GM23338 (cell line): ENCODE data around the gene WWOX. TPM values are rescaled to one million over a fixed set of nuclear protein-coding genes. Genes with fewer than 3 reads are reported as not detected.

Source experiments
- ATAC-seq: fragments of 200-7000 bp; cut with Tn5 transposase; 3 replicates; pipeline ENCODE4 v1.9.1; 2020
- DNase-seq: peaks from one replicate; pipeline ENCODE4 v3.0.0-alpha.2; 2015; ENCODE audit warnings: low spot score
- H2AFZ ChIP-seq: fragments of 200-600 bp; sonication (generic); 2 replicates; pipeline ENCODE4 v1.8.0; 2016; ENCODE audit warnings: antibody characterized with exemption, mild to moderate bottlenecking, moderate library complexity
- H3F3A ChIP-seq: fragments of 200-600 bp; sonication (generic); replicated peaks from 2 replicates; pipeline ENCODE4 v1.8.0; 2017; ENCODE audit warnings: antibody characterized with exemption, mixed run types, low read depth
- H3K27ac ChIP-seq: fragments of 200-600 bp; sonication (generic); 2 replicates; pipeline ENCODE4 v1.6.1; 2016; ENCODE audit warnings: low read depth
- H3K27me3 ChIP-seq: fragments of 200-600 bp; sonication (generic); 2 replicates; pipeline ENCODE4 v1.8.0; 2016; ENCODE audit warnings: mild to moderate bottlenecking, mixed run types, moderate library complexity; ENCODE audit not compliant: insufficient read depth
- H3K36me3 ChIP-seq: fragments of 200-600 bp; sonication (generic); 2 replicates; pipeline ENCODE4 v1.8.0; 2016; ENCODE audit warnings: mild to moderate bottlenecking; ENCODE audit not compliant: insufficient read depth
- H3K4me1 ChIP-seq: fragments of 200-600 bp; sonication (generic); 2 replicates; pipeline ENCODE4 v1.8.0; 2016; ENCODE audit warnings: mild to moderate bottlenecking, moderate library complexity; ENCODE audit not compliant: insufficient read depth
- H3K4me2 ChIP-seq: fragments of 200-600 bp; sonication (generic); 2 replicates; pipeline ENCODE4 v1.7.1; 2017; ENCODE audit warnings: mixed run types
- H3K4me3 ChIP-seq: fragments of 200-600 bp; sonication (generic); 2 replicates; pipeline ENCODE4 v1.6.1; 2016; ENCODE audit warnings: mixed run types
- H3K79me2 ChIP-seq: fragments of 200-600 bp; sonication (generic); replicated peaks from 2 replicates; pipeline ENCODE4 v1.8.0; 2017; ENCODE audit warnings: mild to moderate bottlenecking; ENCODE audit not compliant: insufficient read depth
- H3K9me2 ChIP-seq: fragments of 200-600 bp; sonication (generic); 2 replicates; pipeline ENCODE4 v1.8.0; 2017; ENCODE audit not compliant: insufficient read depth
- H4K20me1 ChIP-seq: fragments of 200-600 bp; sonication (generic); replicated peaks from 2 replicates; pipeline ENCODE4 v1.8.0; 2017; ENCODE audit warnings: mild to moderate bottlenecking; ENCODE audit not compliant: insufficient read depth
- H3K27ac Mint-ChIP-seq: 2 replicates; pipeline ENCODE4 v1.8.0; 2020; ENCODE audit warnings: inconsistent platforms, mild to moderate bottlenecking, moderate library complexity, mixed read lengths
- H3K27me3 Mint-ChIP-seq: 3 replicates; pipeline ENCODE4 v1.8.0; 2022; ENCODE audit warnings: low read depth, mild to moderate bottlenecking, moderate library complexity, mixed read lengths, inconsistent platforms; ENCODE audit not compliant: insufficient read depth, poor library complexity
- H3K36me3 Mint-ChIP-seq: 3 replicates; pipeline ENCODE4 v1.8.0; 2021; ENCODE audit warnings: low read depth, mild to moderate bottlenecking, inconsistent platforms, moderate library complexity, mixed read lengths
- H3K4me1 Mint-ChIP-seq: 3 replicates; pipeline ENCODE4 v1.8.0; 2020; ENCODE audit warnings: mild to moderate bottlenecking, inconsistent platforms, mixed read lengths
- H3K4me3 Mint-ChIP-seq: 3 replicates; pipeline ENCODE4 v1.8.0; 2021; ENCODE audit warnings: moderate library complexity, mild to moderate bottlenecking, inconsistent platforms, mixed read lengths
- H3K9me3 Mint-ChIP-seq: 3 replicates; pipeline ENCODE4 v1.8.0; 2020; ENCODE audit warnings: moderate library complexity, mild to moderate bottlenecking, inconsistent platforms, mixed read lengths
- CREB1 ChIP-seq: fragments of 250-450 bp; sonication (Bioruptor Pico); IDR thresholded peaks from 2 replicates; pipeline ENCODE4 v1.5.0; 2020; ENCODE audit warnings: low read depth, mild to moderate bottlenecking, moderate library complexity
- EZH2 ChIP-seq: fragments of 200-600 bp; sonication (generic); IDR thresholded peaks from one replicate; pipeline ENCODE4 v1.8.0; 2017; ENCODE audit warnings: antibody characterized with exemption, mild to moderate bottlenecking, low read depth; ENCODE audit not compliant: unreplicated experiment
- EZH2phosphoT487 ChIP-seq: fragments of 200-600 bp; sonication (generic); IDR thresholded peaks from one replicate; pipeline ENCODE4 v1.8.1; 2018; ENCODE audit warnings: antibody characterized with exemption; ENCODE audit not compliant: unreplicated experiment
- JUNB ChIP-seq: IDR thresholded peaks from one replicate; pipeline ENCODE4 v1.6.1; 2016; ENCODE audit warnings: antibody characterized with exemption; ENCODE audit not compliant: unreplicated experiment
- NANOG ChIP-seq: IDR thresholded peaks from 2 replicates; pipeline ENCODE4 v1.6.1; 2016; ENCODE audit warnings: antibody characterized with exemption, borderline replicate concordance
- POLR2AphosphoS5 ChIP-seq: IDR thresholded peaks from 2 replicates; pipeline ENCODE4 v1.6.1; 2016; ENCODE audit warnings: antibody characterized with exemption, low read depth
- STAT1 ChIP-seq: IDR thresholded peaks from one replicate; pipeline ENCODE4 v1.6.1; 2016; ENCODE audit warnings: antibody characterized with exemption; ENCODE audit not compliant: unreplicated experiment
- ZNF114 ChIP-seq: fragments of 250-450 bp; sonication (Bioruptor Pico); IDR thresholded peaks from 2 replicates; pipeline ENCODE4 v1.5.0; 2020; ENCODE audit warnings: mild to moderate bottlenecking, moderate library complexity
- ZNF331 ChIP-seq: fragments of 250-450 bp; sonication (Bioruptor Pico); IDR thresholded peaks from 2 replicates; pipeline ENCODE4 v1.5.0; 2020; ENCODE audit warnings: low read depth, mild to moderate bottlenecking, moderate library complexity
- ZNF462 ChIP-seq: fragments of 250-450 bp; sonication (Bioruptor Pico); IDR thresholded peaks from 2 replicates; pipeline ENCODE4 v1.5.0; 2020; ENCODE audit warnings: mild to moderate bottlenecking, moderate library complexity
- polyA plus RNA-seq: library from polyadenylated mRNA; unstranded; fragments of >200 nt; fragmentation: Nextera tagmentation; extraction: Ambion mirVana; gene quantifications from 2 replicates; pipeline ENCODE4 v1.2.1, GENCODE V29; 2016
- total RNA-seq: library from RNA; depleted of rRNA; stranded (reverse); fragments of >200 nt; shearing (Covaris generic); gene quantifications from 2 replicates; pipeline ENCODE4 v1.2.3, GENCODE V29; 2014
- TF ChIP-seq, protein P1 (sequence below), 2 experiments: fragments of 200-600 bp in 1 of 2; sonication (generic) in 1 of 2; conservative IDR thresholded peaks; 2 replicates each; pipeline versions ENCODE4 v1.5.1 to v1.6.1; 2016 to 2017; ENCODE audit warnings: antibody characterized with exemption in 2 of 2, low read depth in 2 of 2, mild to moderate bottlenecking in 2 of 2, moderate library complexity in 1 of 2
- TF ChIP-seq, protein P2 (sequence below): IDR thresholded peaks from one replicate; pipeline ENCODE4 v1.6.1; 2018; ENCODE audit warnings: antibody characterized with exemption; ENCODE audit not compliant: unreplicated experiment
- TF ChIP-seq, protein P3 (sequence below): IDR thresholded peaks from 2 replicates; pipeline ENCODE4 v1.6.1; 2016; ENCODE audit warnings: antibody characterized with exemption

The WWOX gene
- total and polyA plus RNA-seq, 2 experiments from 2014 or later, result 10.0 to 19.3 TPM

- TF ChIP-seq ZNF331 (CRISPR knock-in tag) (no peak), ZNF114 (no peak), STAT1 (no peak), EZH2 (no peak), CREB1 (CRISPR knock-in tag) (no peak), EZH2phosphoT487 (no peak), JUNB (no peak), POLR2AphosphoS5 (no peak), NANOG (no peak), ZNF462 (CRISPR knock-in tag) (no peak)
- TF ChIP-seq, protein P1, sequence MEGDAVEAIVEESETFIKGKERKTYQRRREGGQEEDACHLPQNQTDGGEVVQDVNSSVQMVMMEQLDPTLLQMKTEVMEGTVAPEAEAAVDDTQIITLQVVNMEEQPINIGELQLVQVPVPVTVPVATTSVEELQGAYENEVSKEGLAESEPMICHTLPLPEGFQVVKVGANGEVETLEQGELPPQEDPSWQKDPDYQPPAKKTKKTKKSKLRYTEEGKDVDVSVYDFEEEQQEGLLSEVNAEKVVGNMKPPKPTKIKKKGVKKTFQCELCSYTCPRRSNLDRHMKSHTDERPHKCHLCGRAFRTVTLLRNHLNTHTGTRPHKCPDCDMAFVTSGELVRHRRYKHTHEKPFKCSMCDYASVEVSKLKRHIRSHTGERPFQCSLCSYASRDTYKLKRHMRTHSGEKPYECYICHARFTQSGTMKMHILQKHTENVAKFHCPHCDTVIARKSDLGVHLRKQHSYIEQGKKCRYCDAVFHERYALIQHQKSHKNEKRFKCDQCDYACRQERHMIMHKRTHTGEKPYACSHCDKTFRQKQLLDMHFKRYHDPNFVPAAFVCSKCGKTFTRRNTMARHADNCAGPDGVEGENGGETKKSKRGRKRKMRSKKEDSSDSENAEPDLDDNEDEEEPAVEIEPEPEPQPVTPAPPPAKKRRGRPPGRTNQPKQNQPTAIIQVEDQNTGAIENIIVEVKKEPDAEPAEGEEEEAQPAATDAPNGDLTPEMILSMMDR (conservative IDR thresholded peaks at IDR 0.05; ENCODE audit: low read depth in 2 of 2), result no peak
- TF ChIP-seq, protein P2, sequence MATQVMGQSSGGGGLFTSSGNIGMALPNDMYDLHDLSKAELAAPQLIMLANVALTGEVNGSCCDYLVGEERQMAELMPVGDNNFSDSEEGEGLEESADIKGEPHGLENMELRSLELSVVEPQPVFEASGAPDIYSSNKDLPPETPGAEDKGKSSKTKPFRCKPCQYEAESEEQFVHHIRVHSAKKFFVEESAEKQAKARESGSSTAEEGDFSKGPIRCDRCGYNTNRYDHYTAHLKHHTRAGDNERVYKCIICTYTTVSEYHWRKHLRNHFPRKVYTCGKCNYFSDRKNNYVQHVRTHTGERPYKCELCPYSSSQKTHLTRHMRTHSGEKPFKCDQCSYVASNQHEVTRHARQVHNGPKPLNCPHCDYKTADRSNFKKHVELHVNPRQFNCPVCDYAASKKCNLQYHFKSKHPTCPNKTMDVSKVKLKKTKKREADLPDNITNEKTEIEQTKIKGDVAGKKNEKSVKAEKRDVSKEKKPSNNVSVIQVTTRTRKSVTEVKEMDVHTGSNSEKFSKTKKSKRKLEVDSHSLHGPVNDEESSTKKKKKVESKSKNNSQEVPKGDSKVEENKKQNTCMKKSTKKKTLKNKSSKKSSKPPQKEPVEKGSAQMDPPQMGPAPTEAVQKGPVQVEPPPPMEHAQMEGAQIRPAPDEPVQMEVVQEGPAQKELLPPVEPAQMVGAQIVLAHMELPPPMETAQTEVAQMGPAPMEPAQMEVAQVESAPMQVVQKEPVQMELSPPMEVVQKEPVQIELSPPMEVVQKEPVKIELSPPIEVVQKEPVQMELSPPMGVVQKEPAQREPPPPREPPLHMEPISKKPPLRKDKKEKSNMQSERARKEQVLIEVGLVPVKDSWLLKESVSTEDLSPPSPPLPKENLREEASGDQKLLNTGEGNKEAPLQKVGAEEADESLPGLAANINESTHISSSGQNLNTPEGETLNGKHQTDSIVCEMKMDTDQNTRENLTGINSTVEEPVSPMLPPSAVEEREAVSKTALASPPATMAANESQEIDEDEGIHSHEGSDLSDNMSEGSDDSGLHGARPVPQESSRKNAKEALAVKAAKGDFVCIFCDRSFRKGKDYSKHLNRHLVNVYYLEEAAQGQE, result no peak
- TF ChIP-seq, protein P3, sequence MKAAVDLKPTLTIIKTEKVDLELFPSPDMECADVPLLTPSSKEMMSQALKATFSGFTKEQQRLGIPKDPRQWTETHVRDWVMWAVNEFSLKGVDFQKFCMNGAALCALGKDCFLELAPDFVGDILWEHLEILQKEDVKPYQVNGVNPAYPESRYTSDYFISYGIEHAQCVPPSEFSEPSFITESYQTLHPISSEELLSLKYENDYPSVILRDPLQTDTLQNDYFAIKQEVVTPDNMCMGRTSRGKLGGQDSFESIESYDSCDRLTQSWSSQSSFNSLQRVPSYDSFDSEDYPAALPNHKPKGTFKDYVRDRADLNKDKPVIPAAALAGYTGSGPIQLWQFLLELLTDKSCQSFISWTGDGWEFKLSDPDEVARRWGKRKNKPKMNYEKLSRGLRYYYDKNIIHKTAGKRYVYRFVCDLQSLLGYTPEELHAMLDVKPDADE, result no peak
- Histone ChIP-seq H3K27ac (no peak overlapping the region), H3K27me3 (no peaks in the 10 kb centered on the region), H3K79me2 (no peaks in the 10 kb centered on the region), H3F3A (no peaks in the 10 kb centered on the region), H3K4me2 (no peak overlapping the region), H3K4me3 (no peak overlapping the region), H3K9me2 (0 out of 2 replicates have a peak, but pooled peaks cover 4% of the 10 kb centered on the region), H2AFZ (no peak overlapping the region), H3K4me1 (peaks cover 36% of the 10 kb centered on the region), H3K36me3 (no peaks in the 10 kb centered on the region), H4K20me1 (no peaks in the 10 kb centered on the region)
- Mint-ChIP-seq H3K4me1 (peaks cover 43% of the 10 kb centered on the region), H3K9me3 (no peaks in the 10 kb centered on the region), H3K4me3 (no peak overlapping the region), H3K27me3 (peaks cover 3% of the 10 kb centered on the region), H3K36me3 (no peaks in the 10 kb centered on the region), H3K27ac (no peak overlapping the region)
- no peak for ATAC-seq
- DNase-seq, result no peak
These were observed 511.9 kb downstream of the WWOX start for GRCh38 chr16:78611318-78611717.
